H1 (cell line): ENCODE measurements around the gene ARID5A. TPM values are rescaled to one million over a fixed set of nuclear protein-coding genes. Genes with fewer than 3 reads are reported as not detected.

Experiments
- CBX8 ChIP-seq: fragments of 300-800, 300-1000 bp; sonication (generic); IDR thresholded peaks from 2 replicates; pipeline ENCODE4 v1.7.1; 2016; ENCODE audit warnings: low read depth, low read length, borderline replicate concordance
- HDAC2 ChIP-seq, 2 experiments: fragments of 300-600 bp in 1 of 2; sonication (generic) in 1 of 2; IDR thresholded peaks; 2 replicates each; pipeline ENCODE4 v1.6.1; 2011 to 2012; ENCODE audit warnings: low read depth in 2 of 2, low read length in 2 of 2, mild to moderate bottlenecking in 2 of 2, moderate library complexity in 2 of 2, borderline replicate concordance in 1 of 2, inconsistent platforms in 1 of 2
- NRF1 ChIP-seq: IDR thresholded peaks from 2 replicates; pipeline ENCODE4 v1.6.1; 2011; ENCODE audit warnings: mild to moderate bottlenecking, low read depth, low read length, improper control_type of control experiment
- TEAD4 ChIP-seq: IDR thresholded peaks from 2 replicates; pipeline ENCODE4 v1.6.1; 2012; ENCODE audit warnings: low read depth, low read length, inconsistent platforms, mixed read lengths
- ZNF274 ChIP-seq: IDR thresholded peaks from 2 replicates; pipeline ENCODE4 v1.7.0; 2012; ENCODE audit warnings: low read length, borderline replicate concordance; ENCODE audit errors: extremely low read depth
- polyA plus RNA-seq, 7 experiments: library from polyadenylated mRNA; depleted of rRNA in 3 of 7; stranded (reverse) in 5 of 7; unstranded in 2 of 7; fragments of >200 nt in 5 of 7; fragments of 200-250 nt in 2 of 7; gene quantifications; 1 replicate in 5 of 7; 2 replicates in 1 of 7; 4 replicates in 1 of 7; pipeline versions ENCODE4 v1.2.1 to v1.2.3, GENCODE V29; 2011 to 2013; ENCODE audit warnings: missing spikeins in 2 of 7, mixed read lengths in 2 of 7
- total RNA-seq: library from RNA; stranded (reverse); fragmentation: NEBNext Ultra II Directional; extraction: Animal tissue kit (Norgen Biotek cat#: 25700); gene quantifications from 2 replicates; pipeline ENCODE4 v1.2.1, GENCODE V29; 2021
- TF ChIP-seq, protein P1 (sequence below): IDR thresholded peaks from 2 replicates; pipeline ENCODE4 v1.6.1; 2012; ENCODE audit warnings: inconsistent platforms
- TF ChIP-seq, protein P2 (sequence below): fragments of 300-600 bp; sonication (generic); IDR thresholded peaks from 2 replicates; pipeline ENCODE4 v1.7.1; 2012; ENCODE audit warnings: low read length, moderate library complexity, mild to moderate bottlenecking, inconsistent platforms; ENCODE audit not compliant: insufficient replicate concordance
- TF ChIP-seq, protein P3 (sequence below): IDR thresholded peaks from 2 replicates; pipeline ENCODE4 v1.6.1; 2011; ENCODE audit warnings: low read depth, mild to moderate bottlenecking, low read length; ENCODE audit not compliant: insufficient read depth

Gene ARID5A
- total and polyA plus RNA-seq, 2 of the 8 experiments (the other 6 are each of a cell fraction or from before 2014, with no cell fraction given) = 3.3 to 5.3 TPM

DNA sequence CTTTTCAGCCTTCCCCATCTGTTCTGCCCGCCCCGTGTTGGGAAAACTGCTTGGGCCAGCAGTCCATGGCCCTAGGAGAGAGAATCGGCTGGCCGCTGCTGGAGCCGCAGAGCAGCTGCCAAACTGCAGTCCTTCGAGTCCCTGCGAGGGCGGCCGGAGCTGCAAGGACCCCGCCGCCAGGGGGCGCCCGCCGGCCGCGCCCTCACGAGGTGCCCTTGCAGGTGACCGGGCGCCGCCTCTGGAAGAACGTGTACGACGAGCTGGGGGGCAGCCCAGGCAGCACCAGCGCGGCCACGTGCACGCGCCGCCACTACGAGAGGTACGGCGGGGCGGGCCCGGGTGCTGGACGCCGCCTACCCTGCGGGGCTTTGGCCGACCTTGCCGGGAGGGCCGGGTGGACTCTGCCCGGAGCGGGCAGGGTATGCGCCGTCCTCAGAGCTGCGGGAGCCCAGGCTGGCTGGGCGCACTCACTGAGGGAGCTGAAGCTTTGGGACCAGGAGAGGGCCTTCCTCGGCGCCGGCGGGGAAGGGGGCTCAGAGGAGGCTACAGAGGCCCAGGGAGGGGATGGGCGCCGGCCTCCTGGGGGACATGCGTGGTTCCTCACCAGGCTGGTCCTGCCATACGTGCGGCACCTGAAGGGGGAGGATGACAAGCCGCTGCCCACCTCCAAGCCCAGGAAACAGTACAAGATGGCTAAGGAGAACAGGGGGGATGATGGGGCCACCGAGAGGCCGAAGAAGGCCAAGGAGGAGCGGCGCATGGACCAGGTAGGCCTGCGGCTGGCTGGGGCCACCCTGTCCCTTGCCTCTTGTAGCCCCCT lies 13.6 kb downstream of the ARID5A start (continued):
- TF ChIP-seq, protein P1, sequence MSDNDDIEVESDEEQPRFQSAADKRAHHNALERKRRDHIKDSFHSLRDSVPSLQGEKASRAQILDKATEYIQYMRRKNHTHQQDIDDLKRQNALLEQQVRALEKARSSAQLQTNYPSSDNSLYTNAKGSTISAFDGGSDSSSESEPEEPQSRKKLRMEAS = peak; percentile 98
- TF ChIP-seq HDAC2 (IDR thresholded peaks at IDR 0.05; ENCODE audit: borderline replicate concordance in 1 of 2, low read depth in 2 of 2, low read length in 2 of 2) (0 out of 4 replicates have a peak, but pooled peaks of 1 of the 2 experiments have one; percentile 35), ZNF274 (no peak), CBX8 (no peak), TEAD4 (no peak), NRF1 (no peak)
- TF ChIP-seq, protein P2, sequence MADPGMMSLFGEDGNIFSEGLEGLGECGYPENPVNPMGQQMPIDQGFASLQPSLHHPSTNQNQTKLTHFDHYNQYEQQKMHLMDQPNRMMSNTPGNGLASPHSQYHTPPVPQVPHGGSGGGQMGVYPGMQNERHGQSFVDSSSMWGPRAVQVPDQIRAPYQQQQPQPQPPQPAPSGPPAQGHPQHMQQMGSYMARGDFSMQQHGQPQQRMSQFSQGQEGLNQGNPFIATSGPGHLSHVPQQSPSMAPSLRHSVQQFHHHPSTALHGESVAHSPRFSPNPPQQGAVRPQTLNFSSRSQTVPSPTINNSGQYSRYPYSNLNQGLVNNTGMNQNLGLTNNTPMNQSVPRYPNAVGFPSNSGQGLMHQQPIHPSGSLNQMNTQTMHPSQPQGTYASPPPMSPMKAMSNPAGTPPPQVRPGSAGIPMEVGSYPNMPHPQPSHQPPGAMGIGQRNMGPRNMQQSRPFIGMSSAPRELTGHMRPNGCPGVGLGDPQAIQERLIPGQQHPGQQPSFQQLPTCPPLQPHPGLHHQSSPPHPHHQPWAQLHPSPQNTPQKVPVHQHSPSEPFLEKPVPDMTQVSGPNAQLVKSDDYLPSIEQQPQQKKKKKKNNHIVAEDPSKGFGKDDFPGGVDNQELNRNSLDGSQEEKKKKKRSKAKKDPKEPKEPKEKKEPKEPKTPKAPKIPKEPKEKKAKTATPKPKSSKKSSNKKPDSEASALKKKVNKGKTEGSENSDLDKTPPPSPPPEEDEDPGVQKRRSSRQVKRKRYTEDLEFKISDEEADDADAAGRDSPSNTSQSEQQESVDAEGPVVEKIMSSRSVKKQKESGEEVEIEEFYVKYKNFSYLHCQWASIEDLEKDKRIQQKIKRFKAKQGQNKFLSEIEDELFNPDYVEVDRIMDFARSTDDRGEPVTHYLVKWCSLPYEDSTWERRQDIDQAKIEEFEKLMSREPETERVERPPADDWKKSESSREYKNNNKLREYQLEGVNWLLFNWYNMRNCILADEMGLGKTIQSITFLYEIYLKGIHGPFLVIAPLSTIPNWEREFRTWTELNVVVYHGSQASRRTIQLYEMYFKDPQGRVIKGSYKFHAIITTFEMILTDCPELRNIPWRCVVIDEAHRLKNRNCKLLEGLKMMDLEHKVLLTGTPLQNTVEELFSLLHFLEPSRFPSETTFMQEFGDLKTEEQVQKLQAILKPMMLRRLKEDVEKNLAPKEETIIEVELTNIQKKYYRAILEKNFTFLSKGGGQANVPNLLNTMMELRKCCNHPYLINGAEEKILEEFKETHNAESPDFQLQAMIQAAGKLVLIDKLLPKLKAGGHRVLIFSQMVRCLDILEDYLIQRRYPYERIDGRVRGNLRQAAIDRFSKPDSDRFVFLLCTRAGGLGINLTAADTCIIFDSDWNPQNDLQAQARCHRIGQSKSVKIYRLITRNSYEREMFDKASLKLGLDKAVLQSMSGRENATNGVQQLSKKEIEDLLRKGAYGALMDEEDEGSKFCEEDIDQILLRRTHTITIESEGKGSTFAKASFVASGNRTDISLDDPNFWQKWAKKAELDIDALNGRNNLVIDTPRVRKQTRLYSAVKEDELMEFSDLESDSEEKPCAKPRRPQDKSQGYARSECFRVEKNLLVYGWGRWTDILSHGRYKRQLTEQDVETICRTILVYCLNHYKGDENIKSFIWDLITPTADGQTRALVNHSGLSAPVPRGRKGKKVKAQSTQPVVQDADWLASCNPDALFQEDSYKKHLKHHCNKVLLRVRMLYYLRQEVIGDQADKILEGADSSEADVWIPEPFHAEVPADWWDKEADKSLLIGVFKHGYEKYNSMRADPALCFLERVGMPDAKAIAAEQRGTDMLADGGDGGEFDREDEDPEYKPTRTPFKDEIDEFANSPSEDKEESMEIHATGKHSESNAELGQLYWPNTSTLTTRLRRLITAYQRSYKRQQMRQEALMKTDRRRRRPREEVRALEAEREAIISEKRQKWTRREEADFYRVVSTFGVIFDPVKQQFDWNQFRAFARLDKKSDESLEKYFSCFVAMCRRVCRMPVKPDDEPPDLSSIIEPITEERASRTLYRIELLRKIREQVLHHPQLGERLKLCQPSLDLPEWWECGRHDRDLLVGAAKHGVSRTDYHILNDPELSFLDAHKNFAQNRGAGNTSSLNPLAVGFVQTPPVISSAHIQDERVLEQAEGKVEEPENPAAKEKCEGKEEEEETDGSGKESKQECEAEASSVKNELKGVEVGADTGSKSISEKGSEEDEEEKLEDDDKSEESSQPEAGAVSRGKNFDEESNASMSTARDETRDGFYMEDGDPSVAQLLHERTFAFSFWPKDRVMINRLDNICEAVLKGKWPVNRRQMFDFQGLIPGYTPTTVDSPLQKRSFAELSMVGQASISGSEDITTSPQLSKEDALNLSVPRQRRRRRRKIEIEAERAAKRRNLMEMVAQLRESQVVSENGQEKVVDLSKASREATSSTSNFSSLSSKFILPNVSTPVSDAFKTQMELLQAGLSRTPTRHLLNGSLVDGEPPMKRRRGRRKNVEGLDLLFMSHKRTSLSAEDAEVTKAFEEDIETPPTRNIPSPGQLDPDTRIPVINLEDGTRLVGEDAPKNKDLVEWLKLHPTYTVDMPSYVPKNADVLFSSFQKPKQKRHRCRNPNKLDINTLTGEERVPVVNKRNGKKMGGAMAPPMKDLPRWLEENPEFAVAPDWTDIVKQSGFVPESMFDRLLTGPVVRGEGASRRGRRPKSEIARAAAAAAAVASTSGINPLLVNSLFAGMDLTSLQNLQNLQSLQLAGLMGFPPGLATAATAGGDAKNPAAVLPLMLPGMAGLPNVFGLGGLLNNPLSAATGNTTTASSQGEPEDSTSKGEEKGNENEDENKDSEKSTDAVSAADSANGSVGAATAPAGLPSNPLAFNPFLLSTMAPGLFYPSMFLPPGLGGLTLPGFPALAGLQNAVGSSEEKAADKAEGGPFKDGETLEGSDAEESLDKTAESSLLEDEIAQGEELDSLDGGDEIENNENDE = no peak
- TF ChIP-seq, protein P3, sequence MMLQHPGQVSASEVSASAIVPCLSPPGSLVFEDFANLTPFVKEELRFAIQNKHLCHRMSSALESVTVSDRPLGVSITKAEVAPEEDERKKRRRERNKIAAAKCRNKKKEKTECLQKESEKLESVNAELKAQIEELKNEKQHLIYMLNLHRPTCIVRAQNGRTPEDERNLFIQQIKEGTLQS = no peak
